Measurements from ENCODE around the gene COCH.
"Not testable (repeated sequence)": the region's sequence is repeated elsewhere in the genome, so short reads cannot be mapped to it uniquely, and the experiment has no call there.

The COCH gene

GRCh38 chr14:30921305-30921704, 46.9 kb downstream of the COCH start:
- no peak for DNase-seq (ENCODE audit: low read depth in 2 of 2)

GRCh38 chr14:30921788-30922187, 47.4 kb downstream of the COCH start:
- DNase-seq (ENCODE audit: low read depth in 2 of 2), result no peak

GRCh38 chr14:30925254-30925653, 50.9 kb downstream of the COCH start:
- no peak for DNase-seq (ENCODE audit: low read depth in 2 of 2)

- DNase-seq (ENCODE audit: low read depth in 2 of 2), result no peak
Measured at GRCh38 chr14:30928462-30928861, 54.1 kb downstream of the COCH start.

GRCh38 chr14:30933937-30934336, 59.6 kb downstream of the COCH start:
- not testable (repeated sequence) for DNase-seq (ENCODE audit: low read depth in 2 of 2)

- no peak for DNase-seq (ENCODE audit: low read depth in 2 of 2)
Measured at GRCh38 chr14:30935445-30935844, 61.1 kb downstream of the COCH start.

GRCh38 chr14:30938617-30939016, 64.3 kb downstream of the COCH start:
- no peak for DNase-seq (ENCODE audit: low read depth in 2 of 2)
